ENCODE data around the gene CADM1. TPM values are rescaled to one million over a fixed set of nuclear protein-coding genes. Genes with fewer than 3 reads are reported as not detected.

The CADM1 gene
- total RNA-seq, 4 donors from 2014 or later: 17.1 to 49.8 (median 30.7) TPM

DNA sequence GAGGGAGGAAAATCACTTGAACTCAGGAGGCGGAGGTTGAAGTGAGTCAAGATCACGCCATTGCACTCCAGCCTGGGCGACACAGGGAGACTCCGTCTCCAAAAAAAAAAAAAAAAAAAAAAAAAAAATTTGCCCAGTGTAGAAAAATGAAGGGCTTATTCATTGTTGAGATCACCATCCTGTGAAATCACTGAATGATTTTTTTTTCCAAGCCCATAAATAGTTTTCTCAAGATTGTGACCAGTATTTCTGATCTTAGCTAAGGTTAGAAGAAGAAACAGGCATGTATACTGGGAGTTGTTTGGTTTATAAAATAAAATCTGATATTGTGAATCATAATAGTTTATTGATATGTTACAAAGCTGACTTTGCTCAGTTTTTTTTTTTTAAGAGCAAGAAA lies 269.4 kb downstream of the CADM1 start:
- H3K36me3 ChIP-seq: peaks cover 0 to 14% (median 0%) of the 10 kb centered on the region in 3 donors
- no peak for DNase-seq (ENCODE audit: low spot score in 2 of 2)
- H3K4me3 ChIP-seq: no peak overlapping the region
- no peaks in the 10 kb centered on the region for H3K9me3 ChIP-seq
- no peaks in the 10 kb centered on the region for H3K27me3 ChIP-seq
- no peak overlapping the region for H3K27ac ChIP-seq
- no peaks in the 10 kb centered on the region for H3K4me1 ChIP-seq
- TF ChIP-seq EP300 (IDR thresholded peaks at IDR 0.05): no peak
- no peak for TF ChIP-seq POLR2A (IDR thresholded peaks at IDR 0.05)
- TF ChIP-seq, protein P1, sequence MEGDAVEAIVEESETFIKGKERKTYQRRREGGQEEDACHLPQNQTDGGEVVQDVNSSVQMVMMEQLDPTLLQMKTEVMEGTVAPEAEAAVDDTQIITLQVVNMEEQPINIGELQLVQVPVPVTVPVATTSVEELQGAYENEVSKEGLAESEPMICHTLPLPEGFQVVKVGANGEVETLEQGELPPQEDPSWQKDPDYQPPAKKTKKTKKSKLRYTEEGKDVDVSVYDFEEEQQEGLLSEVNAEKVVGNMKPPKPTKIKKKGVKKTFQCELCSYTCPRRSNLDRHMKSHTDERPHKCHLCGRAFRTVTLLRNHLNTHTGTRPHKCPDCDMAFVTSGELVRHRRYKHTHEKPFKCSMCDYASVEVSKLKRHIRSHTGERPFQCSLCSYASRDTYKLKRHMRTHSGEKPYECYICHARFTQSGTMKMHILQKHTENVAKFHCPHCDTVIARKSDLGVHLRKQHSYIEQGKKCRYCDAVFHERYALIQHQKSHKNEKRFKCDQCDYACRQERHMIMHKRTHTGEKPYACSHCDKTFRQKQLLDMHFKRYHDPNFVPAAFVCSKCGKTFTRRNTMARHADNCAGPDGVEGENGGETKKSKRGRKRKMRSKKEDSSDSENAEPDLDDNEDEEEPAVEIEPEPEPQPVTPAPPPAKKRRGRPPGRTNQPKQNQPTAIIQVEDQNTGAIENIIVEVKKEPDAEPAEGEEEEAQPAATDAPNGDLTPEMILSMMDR (IDR thresholded peaks at IDR 0.05): no peak
- 61 to 81% methylated on average over 4 of the region's 4 CpGs for WGBS, 2 donors

GRCh38 chr11:115226556-115226955 lies 277.7 kb downstream of the CADM1 start:
- no peaks in the 10 kb centered on the region for H3K27me3 ChIP-seq
- H3K4me1 ChIP-seq: peaks cover 0 to 14% (median 0%) of the 10 kb centered on the region in 4 donors
- no peak overlapping the region for H3K4me3 ChIP-seq
- no peaks in the 10 kb centered on the region for H3K9me3 ChIP-seq
- WGBS, 2 donors: 43 to 56% methylated on average over 2 of the region's 2 CpGs
- TF ChIP-seq POLR2A (IDR thresholded peaks at IDR 0.05) (no peak), EP300 (IDR thresholded peaks at IDR 0.05) (no peak)
- TF ChIP-seq, protein P1 (IDR thresholded peaks at IDR 0.05): no peak
- no peak overlapping the region for H3K27ac ChIP-seq
- peaks cover 0 to 21% (median 0%) of the 10 kb centered on the region in 3 donors for H3K36me3 ChIP-seq
- DNase-seq (ENCODE audit: low spot score in 2 of 2): no peak

DNA sequence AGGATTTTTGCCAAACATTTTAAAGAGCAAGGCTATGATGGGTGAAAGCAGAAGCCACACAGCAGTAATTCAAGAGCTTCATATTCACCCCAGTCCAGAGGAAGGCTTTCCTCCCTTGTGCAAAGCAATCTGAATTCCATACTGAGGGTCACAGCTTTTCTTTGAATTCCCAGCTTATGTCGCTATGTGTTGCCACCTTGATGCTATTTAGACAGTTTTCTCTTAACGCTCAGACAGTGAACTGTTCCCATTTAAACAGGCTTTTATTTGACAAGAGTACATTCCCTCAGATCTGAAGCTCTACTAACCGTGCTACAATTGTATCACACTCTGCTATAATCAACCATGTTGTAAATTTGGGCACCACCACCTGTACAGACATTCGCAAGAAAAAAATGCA lies 279.7 kb downstream of the CADM1 start:
- TF ChIP-seq EP300 (IDR thresholded peaks at IDR 0.05) (no peak), POLR2A (IDR thresholded peaks at IDR 0.05) (no peak)
- TF ChIP-seq, protein P1 (IDR thresholded peaks at IDR 0.05): no peak
- Histone ChIP-seq H3K9me3 (no peaks in the 10 kb centered on the region), H3K4me3 (no peak overlapping the region), H3K4me1 (peaks cover 0 to 14% (median 0%) of the 10 kb centered on the region in 4 donors), H3K27ac (no peak overlapping the region), H3K36me3 (peaks cover 0 to 10% (median 0%) of the 10 kb centered on the region in 3 donors), H3K27me3 (no peaks in the 10 kb centered on the region)
- no peak for DNase-seq (ENCODE audit: low spot score in 2 of 2)
- 48 to 79% methylated on average over 4 of the region's 4 CpGs for WGBS, 2 donors

- TF ChIP-seq POLR2A (IDR thresholded peaks at IDR 0.05) (no peak), EP300 (IDR thresholded peaks at IDR 0.05) (no peak)
- TF ChIP-seq, protein P1 (IDR thresholded peaks at IDR 0.05): no peak
- no peaks in the 10 kb centered on the region for H3K27me3 ChIP-seq
- H3K36me3 ChIP-seq: no peaks in the 10 kb centered on the region
- WGBS, 2 donors: 83 to 89% methylated on average over 5 of the region's 5 CpGs
- no peaks in the 10 kb centered on the region for H3K9me3 ChIP-seq
- H3K27ac ChIP-seq: no peak overlapping the region
- H3K4me3 ChIP-seq: no peak overlapping the region
- no peak for DNase-seq (ENCODE audit: low spot score in 2 of 2)
- H3K4me1 ChIP-seq: peaks cover 0 to 14% (median 0%) of the 10 kb centered on the region in 4 donors
These were observed 281.2 kb downstream of the CADM1 start for GRCh38 chr11:115222863-115223530.

- no peak for DNase-seq (ENCODE audit: low spot score in 2 of 2)
- Histone ChIP-seq H3K27ac (no peak overlapping the region), H3K27me3 (no peaks in the 10 kb centered on the region), H3K4me1 (peaks cover 0 to 14% (median 0%) of the 10 kb centered on the region in 4 donors), H3K9me3 (no peaks in the 10 kb centered on the region), H3K36me3 (no peaks in the 10 kb centered on the region), H3K4me3 (no peak overlapping the region)
- TF ChIP-seq, protein P1 (IDR thresholded peaks at IDR 0.05): no peak
- TF ChIP-seq EP300 (IDR thresholded peaks at IDR 0.05) (no peak), POLR2A (IDR thresholded peaks at IDR 0.05) (no peak)
- 63 to 74% methylated on average over 5 of the region's 5 CpGs for WGBS, 2 donors
These were observed 281.9 kb downstream of the CADM1 start for GRCh38 chr11:115222218-115222862.
